Fibroblast of the aortic adventitia (primary cell): ENCODE results near the gene L1CAM. TPM values are rescaled to one million over a fixed set of nuclear protein-coding genes. Genes with fewer than 3 reads are reported as not detected.

Source experiments
- DNase-seq: peaks from one replicate; pipeline ENCODE4 v3.0.0-alpha.2; 2010; ENCODE audit warnings: low read depth
- H3K4me3 ChIP-seq: 2 replicates; pipeline ENCODE4 v1.5.1; 2011; ENCODE audit warnings: low read depth, mild to moderate bottlenecking, control low read depth, low read length, moderate library complexity
- CTCF ChIP-seq: IDR thresholded peaks from 2 replicates; pipeline ENCODE4 v1.5.1; 2011; ENCODE audit warnings: mild to moderate bottlenecking, low read length, control low read depth, inconsistent platforms; ENCODE audit not compliant: insufficient read depth
- total RNA-seq: library from RNA; depleted of rRNA; stranded (reverse); fragments of >200 nt; gene quantifications from 2 replicates; pipeline ENCODE4 v1.2.3, GENCODE V29; 2012; ENCODE audit warnings: low replicate concordance

The L1CAM gene
- total RNA-seq, 1 donor = 0.36 TPM

GRCh38 chrX:153816831-153817690 is 68.9 kb downstream of the L1CAM start:
- DNase-seq = no peak
- no peak overlapping the region for H3K4me3 ChIP-seq
- no peak for TF ChIP-seq CTCF

DNA sequence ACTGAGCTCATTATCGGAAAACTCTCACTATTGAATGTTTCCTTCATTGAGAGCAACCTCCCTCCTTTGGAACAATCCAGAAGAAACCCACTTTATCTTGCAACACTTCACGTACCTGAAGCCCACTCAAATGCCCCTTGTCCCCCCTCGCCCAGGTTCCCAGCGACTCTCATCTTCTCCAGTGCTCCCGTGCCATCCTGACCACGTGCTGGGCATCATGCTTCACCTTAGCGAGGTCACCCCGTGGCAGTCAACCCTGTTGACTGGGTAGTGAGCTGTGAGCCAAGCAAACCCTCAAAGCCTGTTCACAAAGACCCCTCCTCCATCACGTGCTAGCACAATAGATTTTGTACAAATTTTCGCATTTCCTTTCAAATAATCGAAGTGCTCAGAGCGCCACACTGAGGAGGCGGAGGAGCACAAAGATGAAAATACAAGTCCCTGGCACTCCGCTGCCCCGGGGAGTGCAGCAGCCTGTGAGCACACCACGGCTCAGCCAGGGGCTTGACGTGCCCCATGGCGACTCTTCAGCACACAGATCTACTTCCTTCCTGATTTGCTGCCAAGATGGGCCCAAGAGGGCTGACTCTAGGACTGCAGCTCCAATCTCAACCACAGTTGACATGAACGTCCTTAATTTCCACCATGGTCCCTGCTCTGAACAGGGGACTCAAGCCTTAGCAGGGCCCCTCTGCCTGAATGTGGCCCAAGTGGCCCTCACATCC is 71.2 kb downstream of the L1CAM start:
- H3K4me3 ChIP-seq = no peak overlapping the region
- no peak for TF ChIP-seq CTCF
- DNase-seq = no peak

DNA sequence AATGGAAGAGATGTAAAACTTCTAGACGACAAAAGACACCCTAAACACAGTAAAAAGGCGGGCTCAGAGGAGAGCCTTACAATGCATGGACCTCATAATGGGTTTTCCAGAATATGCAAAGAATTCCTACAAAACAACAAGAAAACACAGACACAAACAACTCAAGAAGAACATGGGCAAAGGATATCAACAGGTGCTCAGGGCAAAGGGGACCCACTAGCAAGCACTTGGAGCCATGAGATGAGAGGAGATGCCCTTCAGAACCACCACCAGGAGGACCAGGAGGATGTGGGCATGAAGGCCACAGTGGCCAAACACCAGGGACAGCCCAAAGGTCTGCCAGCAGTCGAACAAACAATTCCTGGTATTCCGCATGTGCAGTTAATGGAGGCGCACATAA is 72.8 kb downstream of the L1CAM start:
- H3K4me3 ChIP-seq = no peak overlapping the region
- no peak for DNase-seq
- TF ChIP-seq CTCF = no peak

GRCh38 chrX:153812220-153812619 is 73.8 kb downstream of the L1CAM start:
- no peak for TF ChIP-seq CTCF
- DNase-seq = no peak
- H3K4me3 ChIP-seq = no peak overlapping the region

Other genes starting within 250 kb of the L1CAM start
- not detected in 2 replicates for gene DUSP9, start 239.0 kb downstream of the L1CAM start, total RNA-seq
- gene PNCK, start 212.4 kb downstream of the L1CAM start, total RNA-seq = 0.33 TPM in 1 of 2 replicates, not detected in the other
- 5.6 and 8.8 TPM in 2 replicates for gene SLC6A8, start 198.2 kb downstream of the L1CAM start, total RNA-seq
- gene BCAP31, start 161.8 kb downstream of the L1CAM start, total RNA-seq = 75.4 and 111 TPM in 2 replicates
- 9.3 and 15.5 TPM in 2 replicates for gene ABCD1, start 161.3 kb downstream of the L1CAM start, total RNA-seq
- 3.1 and 6.1 TPM in 2 replicates for gene PLXNB3, start 121.9 kb downstream of the L1CAM start, total RNA-seq
- 0.54 TPM in 1 of 2 replicates, not detected in the other for gene SRPK3, start 105.1 kb downstream of the L1CAM start, total RNA-seq
- 7.2 and 46.0 TPM in 2 replicates for gene IDH3G, start 91.8 kb downstream of the L1CAM start, total RNA-seq
- gene SSR4, start 91.5 kb downstream of the L1CAM start, total RNA-seq = 34.2 and 186 TPM in 2 replicates
- gene PDZD4, start 55.6 kb downstream of the L1CAM start, total RNA-seq = 0.09 and 1.1 TPM in 2 replicates
- not detected in 2 replicates for gene AVPR2, start 18.5 kb upstream of the L1CAM start, total RNA-seq
- gene ARHGAP4, start 40.1 kb upstream of the L1CAM start, total RNA-seq = 0.27 and 6.0 TPM in 2 replicates
- 25.8 and 84.7 TPM in 2 replicates for gene NAA10, start 48.9 kb upstream of the L1CAM start, total RNA-seq
- 0.45 and 5.6 TPM in 2 replicates for gene RENBP, start 58.5 kb upstream of the L1CAM start, total RNA-seq
- 16.4 and 34.5 TPM in 2 replicates for gene HCFC1, start 85.6 kb upstream of the L1CAM start, total RNA-seq
- gene TMEM187, start 86.6 kb upstream of the L1CAM start, total RNA-seq = 5.3 and 7.5 TPM in 2 replicates
- gene IRAK1, start 133.7 kb upstream of the L1CAM start, total RNA-seq = 37.1 and 80.5 TPM in 2 replicates
- 21.6 and 27.4 TPM in 2 replicates for gene MECP2, start 211.5 kb upstream of the L1CAM start, total RNA-seq